Measurements from ENCODE around the gene FBXO42. TPM values are rescaled to one million over a fixed set of nuclear protein-coding genes. Genes with fewer than 3 reads are reported as not detected.

Gene FBXO42
- total and polyA plus RNA-seq, 2 of the 13 experiments (the other 11 are each of a cell fraction or from before 2014, with no cell fraction given): 7.6 to 17.5 TPM

GRCh38 chr1:16233431-16233830 is 118.8 kb downstream of the FBXO42 start (continued):
- TF ChIP-seq GLMP (CRISPR knock-in tag; IDR thresholded peaks at IDR 0.05; ENCODE audit: borderline replicate concordance) (no peak), ZNF232 (CRISPR knock-in tag; IDR thresholded peaks at IDR 0.05; ENCODE audit: borderline replicate concordance) (no peak), DBP (CRISPR knock-in tag; IDR thresholded peaks at IDR 0.05; ENCODE audit: not compliant biosample characterization) (no peak), FOSL2 (CRISPR knock-in tag; IDR thresholded peaks at IDR 0.05) (no peak), ZBTB10 (CRISPR knock-in tag; IDR thresholded peaks at IDR 0.05; ENCODE audit: borderline replicate concordance) (no peak), HNF4G (IDR thresholded peaks at IDR 0.05; ENCODE audit: borderline replicate concordance, low read depth, low read length) (no peak), HNF4G (CRISPR knock-in tag; IDR thresholded peaks at IDR 0.05; ENCODE audit: borderline replicate concordance, low read depth) (no peak), KLF12 (CRISPR knock-in tag; IDR thresholded peaks at IDR 0.05; ENCODE audit: borderline replicate concordance) (no peak), ZSCAN5A (CRISPR knock-in tag; IDR thresholded peaks at IDR 0.05; ENCODE audit: borderline replicate concordance) (no peak)
